Measurements from ENCODE around the gene THUMPD2.

GRCh38 chr2:39786761-39787522, 7.9 kb upstream of the THUMPD2 start:
- TF ChIP-seq CTCF (conservative IDR thresholded peaks at IDR 0.05 in 1 of 2, IDR thresholded peaks at IDR 0.05 in 1 of 2; ENCODE audit: extremely low read depth in 1 of 2, insufficient read depth in 1 of 2, low read depth in 1 of 2, low read length in 2 of 2), result no peak
- no peak for TF ChIP-seq EZH2 (IDR thresholded peaks at IDR 0.05; ENCODE audit: borderline replicate concordance, low read length)

Measured in mammary epithelial cell (primary cell).